Stomach (tissue), 9 donors: ENCODE measurements around the gene METTL21C. TPM values are rescaled to one million over a fixed set of nuclear protein-coding genes. Genes with fewer than 3 reads are reported as not detected.

Source experiments
- DNase-seq, 2 donors: peaks; one replicate each; pipeline versions ENCODE4 v3.0.0 to v3.0.0-alpha.2; 2013 to 2019
- H3K27ac ChIP-seq, 5 donors: fragments of 200-600 bp in 4 of 5; sonication (generic) in 4 of 5; one replicate each; pipeline ENCODE4 v1.5.1; 2013 to 2019; ENCODE audit warnings: mild to moderate bottlenecking in 1 of 5, moderate library complexity in 1 of 5
- H3K27me3 ChIP-seq, 3 donors: fragments of 200-600 bp; sonication (generic); one replicate each; pipeline ENCODE4 v1.5.1; 2017 to 2019; ENCODE audit warnings: mixed run types in 1 of 3
- H3K36me3 ChIP-seq, 4 donors: fragments of 200-600 bp; sonication (generic); 1 replicate in 3 of 4; 2 replicates in 1 of 4; pipeline ENCODE4 v1.5.1; 2016 to 2019
- H3K4me1 ChIP-seq, 4 donors: fragments of 200-600 bp; sonication (generic); one replicate each; pipeline ENCODE4 v1.5.1; 2016 to 2019
- H3K4me3 ChIP-seq, 4 donors: fragments of 200-600 bp; sonication (generic) in 3 of 4; one replicate each; pipeline ENCODE4 v1.5.1; 2016 to 2019; ENCODE audit warnings: mild to moderate bottlenecking in 1 of 4
- H3K9me3 ChIP-seq, 4 donors: fragments of 200-600 bp; sonication (generic); one replicate each; pipeline ENCODE4 v1.5.1; 2016 to 2019
- EP300 ChIP-seq: sonication (generic); formaldehyde crosslinking; IDR thresholded peaks from one replicate; pipeline ENCODE4 v1.6.1; 2017; ENCODE audit warnings: antibody characterized with exemption
- POLR2A ChIP-seq, 4 donors: fragments of 450-650 bp; IDR thresholded peaks; one replicate each; pipeline ENCODE4 v1.6.1; 2016; ENCODE audit warnings: antibody characterized with exemption in 4 of 4, control low read depth in 2 of 4, mild to moderate bottlenecking in 1 of 4, moderate library complexity in 1 of 4
- POLR2AphosphoS5 ChIP-seq, 3 donors: sonication (generic); formaldehyde crosslinking; IDR thresholded peaks; one replicate each; pipeline ENCODE4 v1.6.1; 2016; ENCODE audit warnings: antibody characterized with exemption in 3 of 3
- WGBS, 5 donors: extraction: QIAGEN DNeasy Blood & Tissue Kit in 3 of 5; methylation state at CpG; one replicate each; pipeline versions ENCODE4 v1.1.5 to v1.1.7; 2013 to 2018; 5-methylcytosine and 5-hydroxymethylcytosine counted together
- intact Hi-C: fragments of 100-400 bp; cut with DNase I; formaldehyde crosslinking; loops from one replicate; pipeline ENCODE4 v1.15.1; 2023; ENCODE audit warnings: low total_unique reads
- polyA plus RNA-seq, 3 donors: library from polyadenylated mRNA; stranded (reverse); fragments of 200-250 nt; gene quantifications; one replicate each; pipeline ENCODE4 v1.2.3, GENCODE V29; 2013
- total RNA-seq, 5 donors: library from RNA; depleted of rRNA; stranded (reverse); fragments of >200 nt; gene quantifications; one replicate each; pipeline versions ENCODE4 v1.1.0 to v1.2.3, GENCODE V29; 2014 to 2016
- TF ChIP-seq, protein P1 (sequence below), 7 experiments: fragments of 450-650 bp in 4 of 7; fragments of 200-600 bp in 3 of 7; sonication (generic) in 3 of 7; IDR thresholded peaks; one replicate each; pipeline ENCODE4 v1.5.1; 2016 to 2019; ENCODE audit warnings: antibody characterized with exemption in 7 of 7, control low read depth in 2 of 7, mild to moderate bottlenecking in 1 of 7
- donor health status: healthy with polysubstance abuse.
- donor health status: Bipolar disorder and iron deficiency.
- donor health status: healthy.

The METTL21C gene
- total and polyA plus RNA-seq, 8 donors, result not detected

DNA sequence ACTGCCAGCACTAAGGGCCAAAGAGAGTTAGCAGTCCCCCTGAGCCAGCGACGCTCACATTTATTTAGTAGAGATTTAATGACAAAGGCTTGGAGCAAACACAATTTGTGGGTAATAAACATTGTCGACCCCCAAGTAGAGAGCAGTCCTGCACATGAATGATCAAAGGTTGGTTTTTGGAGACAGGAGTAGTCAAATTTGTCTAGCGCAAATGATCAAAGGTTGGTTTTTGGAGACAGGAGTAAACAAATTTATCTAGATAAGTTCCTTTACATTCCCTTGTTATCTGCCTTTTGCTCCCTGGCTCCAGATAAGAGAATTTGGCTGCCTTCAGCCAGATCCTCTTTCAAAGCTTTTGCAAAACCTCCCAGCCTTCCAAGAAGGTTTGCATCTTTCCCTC, 26.9 kb downstream of the METTL21C start:
- no peak for DNase-seq
- intact Hi-C loops, result no loop called here
- 90 to 97% (median 94%) methylated on average over 4 of the region's 4 CpGs for WGBS, 5 donors

DNA sequence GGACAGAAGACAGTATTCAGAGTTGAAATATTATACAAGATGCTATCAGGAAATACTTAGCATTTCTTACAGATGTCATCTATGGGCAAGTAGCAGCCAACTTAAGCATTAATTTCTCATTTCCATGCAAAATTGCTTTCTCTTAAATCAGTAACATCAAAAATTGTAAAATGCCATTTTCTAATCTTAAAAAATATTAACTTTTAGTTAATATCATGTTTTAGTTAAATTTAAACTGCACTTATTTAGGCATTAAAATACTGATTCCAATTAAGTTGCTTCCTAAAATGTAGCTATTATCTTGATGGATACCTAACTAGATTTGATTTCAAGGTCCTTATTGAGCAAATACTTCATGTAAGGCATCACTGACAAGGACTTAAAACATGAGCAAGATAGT, 27.8 kb downstream of the METTL21C start:
- no peak for DNase-seq
- H3K9me3 ChIP-seq, result peaks cover 0 to 16% (median 3%) of the 10 kb centered on the region in 4 donors
- no peak overlapping the region for H3K4me3 ChIP-seq
- no peaks in the 10 kb centered on the region for H3K4me1 ChIP-seq
- intact Hi-C loops, result no loop called here
- no peak for TF ChIP-seq POLR2AphosphoS5 (IDR thresholded peaks at IDR 0.05)
- no peak overlapping the region for H3K27ac ChIP-seq
- no peaks in the 10 kb centered on the region for H3K27me3 ChIP-seq
- H3K36me3 ChIP-seq, result peaks cover 33 to 91% (median 71%) of the 10 kb centered on the region in 4 donors

More for the DNA sequence above, 26.9 kb downstream of the METTL21C start:
- H3K27ac ChIP-seq, result no peak overlapping the region
- peaks cover 33 to 98% (median 79%) of the 10 kb centered on the region in 4 donors for H3K36me3 ChIP-seq
- H3K4me1 ChIP-seq, result no peaks in the 10 kb centered on the region
- H3K9me3 ChIP-seq, result peaks cover 0 to 16% (median 3%) of the 10 kb centered on the region in 4 donors
- no peak overlapping the region for H3K4me3 ChIP-seq
- no peaks in the 10 kb centered on the region for H3K27me3 ChIP-seq
- TF ChIP-seq POLR2AphosphoS5 (IDR thresholded peaks at IDR 0.05) (no peak), EP300 (no peak), POLR2A (IDR thresholded peaks at IDR 0.05) (no peak)
- TF ChIP-seq, protein P1, sequence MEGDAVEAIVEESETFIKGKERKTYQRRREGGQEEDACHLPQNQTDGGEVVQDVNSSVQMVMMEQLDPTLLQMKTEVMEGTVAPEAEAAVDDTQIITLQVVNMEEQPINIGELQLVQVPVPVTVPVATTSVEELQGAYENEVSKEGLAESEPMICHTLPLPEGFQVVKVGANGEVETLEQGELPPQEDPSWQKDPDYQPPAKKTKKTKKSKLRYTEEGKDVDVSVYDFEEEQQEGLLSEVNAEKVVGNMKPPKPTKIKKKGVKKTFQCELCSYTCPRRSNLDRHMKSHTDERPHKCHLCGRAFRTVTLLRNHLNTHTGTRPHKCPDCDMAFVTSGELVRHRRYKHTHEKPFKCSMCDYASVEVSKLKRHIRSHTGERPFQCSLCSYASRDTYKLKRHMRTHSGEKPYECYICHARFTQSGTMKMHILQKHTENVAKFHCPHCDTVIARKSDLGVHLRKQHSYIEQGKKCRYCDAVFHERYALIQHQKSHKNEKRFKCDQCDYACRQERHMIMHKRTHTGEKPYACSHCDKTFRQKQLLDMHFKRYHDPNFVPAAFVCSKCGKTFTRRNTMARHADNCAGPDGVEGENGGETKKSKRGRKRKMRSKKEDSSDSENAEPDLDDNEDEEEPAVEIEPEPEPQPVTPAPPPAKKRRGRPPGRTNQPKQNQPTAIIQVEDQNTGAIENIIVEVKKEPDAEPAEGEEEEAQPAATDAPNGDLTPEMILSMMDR (IDR thresholded peaks at IDR 0.05), result no peak

DNA sequence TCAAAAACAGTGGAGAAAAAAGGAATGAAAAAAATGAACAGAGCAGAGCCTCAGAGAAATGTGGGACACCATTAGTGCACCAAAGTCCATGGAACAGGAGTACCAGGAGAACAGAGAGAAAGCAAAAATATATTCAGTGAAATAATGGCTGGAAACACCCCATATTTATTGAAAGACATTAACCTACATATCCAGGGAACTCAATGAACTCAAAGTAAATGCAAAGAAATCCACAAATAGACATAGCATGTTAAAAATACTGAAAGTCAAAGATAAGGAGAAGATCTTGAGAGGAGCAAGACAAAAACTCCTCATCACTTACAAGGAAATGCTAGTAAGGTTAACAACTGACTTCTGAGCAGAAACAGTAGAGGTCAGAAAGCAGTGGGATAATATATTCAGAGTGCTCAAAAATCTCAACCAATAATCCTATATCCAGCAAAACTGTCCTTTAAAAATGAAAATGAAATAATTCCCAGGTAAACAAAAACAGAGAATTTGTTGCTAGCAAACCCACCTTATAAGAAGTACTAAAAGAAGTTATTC, 35.6 kb downstream of the METTL21C start:
- Histone ChIP-seq H3K9me3 (no peaks in the 10 kb centered on the region), H3K4me1 (no peaks in the 10 kb centered on the region), H3K27ac (no peak overlapping the region), H3K36me3 (peaks cover 0 to 80% (median 75%) of the 10 kb centered on the region in 4 donors), H3K27me3 (no peaks in the 10 kb centered on the region), H3K4me3 (no peak overlapping the region)
- intact Hi-C loops, result no loop called here
- TF ChIP-seq POLR2AphosphoS5 (IDR thresholded peaks at IDR 0.05), result no peak
- no peak for TF ChIP-seq EP300
- no peak for TF ChIP-seq POLR2A (IDR thresholded peaks at IDR 0.05)
- TF ChIP-seq, protein P1 (IDR thresholded peaks at IDR 0.05), result no peak
- no peak for DNase-seq

DNA sequence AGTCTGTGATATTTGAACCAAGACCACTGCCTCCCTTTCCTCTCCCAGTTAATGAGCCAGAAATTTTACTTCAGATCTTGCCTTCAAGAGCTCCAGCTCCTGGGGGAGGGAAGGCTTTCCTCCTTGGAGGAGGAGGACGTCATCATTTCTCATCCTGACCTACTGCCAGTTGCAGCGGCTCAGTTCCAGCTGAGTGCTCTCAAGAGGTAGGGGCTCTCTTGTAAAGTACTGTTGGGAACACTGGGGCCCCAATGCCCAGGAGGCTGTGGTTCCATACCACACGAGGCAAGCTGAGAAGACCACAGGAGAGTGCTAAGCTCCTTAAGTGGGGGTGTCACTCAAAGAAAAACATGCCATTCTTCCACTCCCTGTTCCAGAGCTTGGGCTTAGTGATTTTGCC, 36.2 kb downstream of the METTL21C start:
- Histone ChIP-seq H3K4me1 (no peaks in the 10 kb centered on the region), H3K27ac (no peak overlapping the region), H3K9me3 (no peaks in the 10 kb centered on the region), H3K4me3 (no peak overlapping the region), H3K27me3 (no peaks in the 10 kb centered on the region), H3K36me3 (peaks cover 0 to 75% (median 70%) of the 10 kb centered on the region in 4 donors)
- DNase-seq, result no peak
- intact Hi-C loops, result no loop called here
- TF ChIP-seq POLR2A (IDR thresholded peaks at IDR 0.05) (no peak), EP300 (no peak)
- TF ChIP-seq, protein P1 (IDR thresholded peaks at IDR 0.05), result no peak
- WGBS, 5 donors, result 89 to 96% (median 93%) methylated on average over 2 to 3 of the region's 3 CpGs

DNA sequence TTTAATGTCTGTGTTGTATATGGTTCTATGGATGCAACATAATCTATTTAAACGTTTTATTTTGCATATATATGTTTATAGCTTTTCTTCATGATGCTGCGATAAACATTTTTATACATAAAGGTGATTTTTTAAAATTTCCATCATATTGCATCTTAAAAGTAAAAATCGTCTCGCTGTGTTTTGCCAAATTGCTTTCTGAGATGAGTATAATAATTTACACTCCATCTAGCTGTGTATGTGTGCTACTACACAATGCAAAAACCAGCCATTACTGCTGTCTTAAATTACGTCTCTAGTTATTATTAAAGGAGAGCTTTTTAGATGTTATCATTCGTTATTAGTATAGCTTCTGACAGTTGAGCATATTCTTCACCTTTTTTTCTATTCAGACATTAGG, 37.2 kb downstream of the METTL21C start:
- Histone ChIP-seq H3K27me3 (no peaks in the 10 kb centered on the region), H3K9me3 (no peaks in the 10 kb centered on the region), H3K4me3 (no peak overlapping the region), H3K4me1 (no peaks in the 10 kb centered on the region), H3K27ac (no peak overlapping the region), H3K36me3 (peaks cover 0 to 77% (median 71%) of the 10 kb centered on the region in 4 donors)
- intact Hi-C loops, result no loop called here
- no peak for DNase-seq
- TF ChIP-seq, protein P1 (IDR thresholded peaks at IDR 0.05), result peak in 1 of 7 experiments; percentile 20
- no peak for TF ChIP-seq EP300
- TF ChIP-seq POLR2AphosphoS5 (IDR thresholded peaks at IDR 0.05), result no peak
- WGBS, 5 donors, result 76 to 90% (median 83%) methylated on average over 6 of the region's 6 CpGs
